ENCODE data around the gene COPS7B.

GRCh38 chr2:231819447-231820042 lies 33.3 kb downstream of the COPS7B start:
- TF ChIP-seq GABPA (IDR thresholded peaks at IDR 0.05; ENCODE audit: borderline replicate concordance, insufficient read depth, low read length) (no peak), SP4 (IDR thresholded peaks at IDR 0.05; ENCODE audit: low read length) (no peak), CTCF (IDR thresholded peaks at IDR 0.05; ENCODE audit: control extremely low read depth in 1 of 3, insufficient read depth in 1 of 3, low read depth in 1 of 3, low read length in 3 of 3) (no peak), EZH2 (IDR thresholded peaks at IDR 0.05; ENCODE audit: low read depth, low read length, severe bottlenecking) (no peak), POLR2A (IDR thresholded peaks at IDR 0.05; ENCODE audit: control extremely low read depth in 1 of 2, low read depth in 2 of 2, low read length in 2 of 2) (no peak), KDM1A (IDR thresholded peaks at IDR 0.05; ENCODE audit: borderline replicate concordance, low read length) (no peak), POLR2AphosphoS5 (IDR thresholded peaks at IDR 0.05; ENCODE audit: low read depth, low read length) (no peak), SP1 (IDR thresholded peaks at IDR 0.05; ENCODE audit: low read depth, low read length) (no peak)

Data from H1 (cell line).